Stimulated activated CD8-positive, alpha-beta memory T cell treated with anti-CD3 and anti-CD28 coated beads, Interleukin-2, amount 100 ng/mL, for 48 hours (primary cell): Measurements from ENCODE around the gene CLDN19.

Experiments used
- DNase-seq, 2 donors: peaks; one replicate each; pipeline ENCODE4 v3.0.0-alpha.2; 2020; ENCODE audit warnings: low read depth in 2 of 2

The CLDN19 gene

GRCh38 chr1:42700006-42700405, 40.0 kb downstream of the CLDN19 start:
- DNase-seq, result no peak

- DNase-seq, result no peak
Measured at GRCh38 chr1:42698081-42698813, 41.8 kb downstream of the CLDN19 start.

DNA sequence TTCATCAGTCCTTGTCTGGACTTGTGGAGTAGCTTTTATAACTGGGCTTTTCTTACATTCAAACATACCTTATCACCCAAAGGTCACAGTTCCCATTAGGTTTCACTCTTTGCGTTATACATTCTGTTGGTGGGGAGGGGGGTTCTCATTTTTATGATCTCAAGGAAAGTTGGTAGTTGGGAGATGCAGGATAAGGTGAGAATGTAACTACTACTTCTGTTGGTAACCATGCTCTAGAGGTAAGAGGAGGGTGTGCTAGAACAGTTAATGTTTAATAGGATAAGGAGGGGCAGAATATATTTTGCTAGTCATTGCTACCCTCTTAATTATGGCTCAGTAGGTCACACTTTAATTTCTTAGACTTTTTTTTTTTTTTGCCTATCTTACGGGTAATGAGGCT, 47.1 kb downstream of the CLDN19 start:
- no peak for DNase-seq

GRCh38 chr1:42692461-42692860, 47.6 kb downstream of the CLDN19 start:
- DNase-seq, result no peak

DNA sequence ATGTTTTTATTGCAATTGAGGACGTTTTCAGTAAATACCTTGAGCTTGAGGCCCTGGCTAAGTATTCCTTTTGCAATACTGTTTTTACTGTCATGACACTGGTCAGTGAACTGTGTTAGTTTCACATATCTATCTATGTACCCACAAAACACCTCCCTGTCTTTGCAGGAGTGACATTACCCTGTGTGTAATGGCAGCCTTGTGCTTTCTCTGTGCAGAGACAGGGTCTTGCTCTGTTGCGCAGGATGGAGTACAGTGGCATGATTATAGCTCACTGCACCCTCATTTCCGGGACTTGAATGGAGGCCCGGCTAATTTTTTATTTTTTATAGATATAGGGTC, 48.9 kb downstream of the CLDN19 start:
- DNase-seq, result no peak

GRCh38 chr1:42690477-42691156, 49.4 kb downstream of the CLDN19 start:
- DNase-seq, result no peak

DNA sequence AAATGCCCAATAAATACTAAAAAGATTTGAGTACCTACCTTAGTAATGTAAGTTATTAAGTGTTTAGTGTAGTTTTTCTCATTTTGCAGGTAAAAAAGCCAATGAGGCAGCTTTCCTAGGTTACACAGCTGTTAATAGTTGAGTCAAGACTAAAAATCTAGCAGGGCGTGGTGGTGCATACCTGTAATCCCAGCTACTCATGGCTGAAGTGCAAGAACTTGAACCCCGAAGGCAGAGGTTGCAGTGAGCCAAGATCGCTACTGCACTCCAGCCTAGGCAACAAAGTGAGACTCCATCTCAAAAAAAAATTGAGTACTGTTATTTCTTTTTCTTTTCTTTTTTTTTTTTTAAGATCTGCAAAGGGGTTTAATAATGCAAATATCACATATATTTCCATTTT, 50.1 kb downstream of the CLDN19 start:
- no peak for DNase-seq

GRCh38 chr1:42686418-42686817, 53.6 kb downstream of the CLDN19 start:
- no peak for DNase-seq

DNA sequence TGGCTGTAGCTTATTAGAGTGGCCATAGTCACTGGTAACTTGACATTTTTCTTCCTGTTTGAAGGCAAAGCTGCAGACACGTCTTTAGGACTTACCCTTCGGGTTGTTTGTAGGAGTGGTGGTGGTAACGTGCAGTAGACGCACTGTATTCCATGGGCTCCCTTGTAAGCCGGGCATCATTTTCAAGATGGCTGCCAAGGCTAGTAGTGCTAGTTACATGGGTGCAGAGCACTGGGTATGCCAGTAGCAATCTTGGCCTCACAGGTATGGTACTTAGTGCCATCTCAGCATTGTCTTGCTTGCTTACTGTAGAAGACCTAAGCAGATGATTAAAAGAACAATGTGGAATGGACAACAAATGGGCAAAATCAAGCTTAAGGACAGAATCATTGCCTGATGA, 55.9 kb downstream of the CLDN19 start:
- DNase-seq, result no peak
